GM18499 (cell line): ENCODE measurements around the gene TAS2R39.

Source experiments
- ATAC-seq: cut with Tn5 transposase; IDR thresholded peaks from one replicate; pipeline ENCODE4 v1.9.1; 2021; ENCODE audit warnings: moderate number of reproducible peaks; ENCODE audit not compliant: insufficient read depth, unreplicated experiment

The TAS2R39 gene

GRCh38 chr7:143214789-143215679 lies 31.8 kb downstream of the TAS2R39 start:
- peak; percentile 94 for ATAC-seq

DNA sequence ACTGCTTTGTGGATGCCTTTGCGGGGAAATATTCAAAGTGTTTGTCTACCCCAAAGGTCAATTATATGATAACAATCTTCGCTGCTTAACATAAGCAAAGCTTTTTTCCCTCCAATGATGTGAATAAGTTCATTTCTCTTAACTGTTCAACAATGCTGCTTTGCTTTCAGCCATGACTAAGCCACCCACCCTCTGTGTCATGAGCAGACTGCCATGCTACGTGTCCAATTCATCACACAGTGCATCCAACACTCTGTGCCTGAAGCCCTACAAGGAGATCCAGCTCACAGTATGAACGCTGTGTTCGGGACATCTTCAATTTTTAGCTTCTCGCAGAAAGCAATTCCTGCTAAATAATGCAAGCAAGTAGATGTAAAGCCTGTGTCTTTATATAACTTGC lies 32.9 kb downstream of the TAS2R39 start:
- no peak for ATAC-seq

DNA sequence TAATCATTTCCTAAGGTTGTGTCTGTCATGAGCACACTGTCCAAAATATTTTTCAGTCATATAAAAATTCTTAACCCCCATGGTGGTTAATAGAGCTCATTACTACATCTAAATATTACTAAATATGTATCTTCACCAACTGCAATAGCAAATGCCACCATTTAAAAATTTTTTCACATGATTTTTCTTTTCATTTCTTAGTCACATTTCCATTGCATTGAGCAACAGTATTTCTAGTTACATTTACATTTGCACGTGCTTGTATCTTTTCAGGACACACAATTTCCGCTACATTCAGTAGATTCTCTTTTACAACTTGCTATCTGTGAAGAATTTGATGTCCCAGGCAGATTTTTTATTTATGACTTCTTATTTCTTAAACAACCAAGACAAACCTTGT lies 33.5 kb downstream of the TAS2R39 start:
- ATAC-seq = no peak

- no peak for ATAC-seq
Observed at GRCh38 chr7:143217806-143218205, 34.6 kb downstream of the TAS2R39 start.

DNA sequence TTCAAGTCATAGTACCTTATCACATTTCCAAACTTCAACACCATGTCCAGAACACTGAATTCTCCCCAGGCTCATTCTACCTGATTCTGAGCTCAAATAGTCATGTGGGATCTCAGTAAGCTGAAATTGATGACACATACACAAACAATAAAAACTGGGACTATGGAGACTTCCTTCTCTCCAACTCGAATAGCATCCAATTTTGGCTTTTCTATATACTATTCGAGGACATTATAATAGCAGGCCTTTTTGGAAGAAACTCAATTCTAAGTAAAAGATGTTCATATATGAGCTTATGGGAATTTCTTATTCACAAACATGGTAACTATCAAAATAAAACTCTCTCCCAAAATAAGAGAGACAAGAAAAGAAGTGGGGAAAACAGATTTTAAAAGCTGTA lies 38.1 kb downstream of the TAS2R39 start:
- no peak for ATAC-seq

GRCh38 chr7:143221737-143222136 lies 38.5 kb downstream of the TAS2R39 start, which contains the start of gene TAS2R40:
Gene TAS2R40, plus strand, starts transcription at chr7:143222037. Its CDS starts 42 bp downstream, at chr7:143222079.
- no peak for ATAC-seq

DNA sequence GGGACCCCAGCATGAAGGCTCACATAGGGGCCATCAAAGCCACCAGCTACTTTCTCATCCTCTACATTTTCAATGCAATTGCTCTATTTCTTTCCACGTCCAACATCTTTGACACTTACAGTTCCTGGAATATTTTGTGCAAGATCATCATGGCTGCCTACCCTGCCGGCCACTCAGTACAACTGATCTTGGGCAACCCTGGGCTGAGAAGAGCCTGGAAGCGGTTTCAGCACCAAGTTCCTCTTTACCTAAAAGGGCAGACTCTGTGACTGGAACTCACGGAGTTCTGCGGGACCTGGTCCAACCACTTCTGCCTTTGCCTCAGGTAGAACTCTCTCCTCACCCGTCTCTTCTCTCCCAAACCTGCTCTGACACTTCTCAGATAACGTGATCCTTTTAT lies 39.6 kb downstream of the TAS2R39 start:
- no peak for ATAC-seq

DNA sequence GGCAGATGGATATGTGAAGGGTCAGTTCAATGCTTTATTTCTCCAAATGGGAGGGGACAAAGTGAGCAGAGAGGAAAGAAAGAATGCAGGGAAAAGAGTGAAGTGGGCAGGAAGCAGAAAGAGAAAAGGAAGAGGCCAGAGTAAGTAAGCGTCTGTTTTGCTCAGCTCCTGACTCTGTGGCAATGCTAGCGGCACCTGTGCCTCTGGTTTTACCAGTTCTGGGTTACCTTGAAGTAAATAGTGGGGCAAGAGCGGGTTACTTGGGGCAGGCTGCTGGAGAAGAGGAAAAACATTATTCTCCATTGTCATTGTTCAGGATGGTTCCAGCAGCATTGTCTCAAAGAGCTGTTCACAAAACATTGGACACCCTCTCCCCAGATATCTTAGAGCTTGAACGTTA lies 40.6 kb downstream of the TAS2R39 start:
- ATAC-seq = no peak

- no peak for ATAC-seq
Observed at GRCh38 chr7:143225047-143225446, 41.8 kb downstream of the TAS2R39 start.

GRCh38 chr7:143227806-143228205 lies 44.6 kb downstream of the TAS2R39 start:
- no peak for ATAC-seq

- ATAC-seq = no peak
Observed at GRCh38 chr7:143229054-143229790, 46.0 kb downstream of the TAS2R39 start.

DNA sequence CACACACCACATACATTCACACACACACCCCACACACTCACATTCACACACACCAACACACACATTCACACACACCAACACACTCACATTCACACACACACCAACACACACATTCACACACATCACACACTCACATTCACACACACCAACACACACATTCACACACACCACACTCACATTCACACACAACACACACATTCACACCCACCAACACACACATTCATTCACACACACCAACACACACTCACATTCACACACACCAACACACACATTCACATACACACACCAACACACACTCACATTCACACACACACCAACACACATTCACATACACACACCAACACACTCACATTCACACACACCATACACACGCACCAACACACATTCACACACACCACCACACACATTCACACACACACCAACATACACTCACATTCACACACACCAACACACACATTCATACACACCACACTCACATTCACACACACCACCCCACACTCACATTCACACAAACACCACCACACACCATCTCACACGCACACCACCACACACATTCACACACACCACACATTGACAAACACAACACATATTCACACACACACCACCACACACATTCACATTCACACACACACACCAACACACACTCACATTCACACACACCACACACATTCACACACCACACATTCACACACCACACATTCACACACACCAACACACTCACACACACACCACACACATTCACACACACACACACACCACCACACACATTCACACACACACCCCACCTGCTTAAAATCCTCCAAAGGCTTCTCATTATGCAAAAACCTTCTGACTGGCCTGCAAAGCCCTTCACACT lies 47.6 kb downstream of the TAS2R39 start:
- no peak for ATAC-seq
